Ishikawa (cell line): ENCODE measurements around the gene PRM2.

Source experiments
- CEBPB ChIP-seq: IDR thresholded peaks from 2 replicates; pipeline ENCODE4 v1.6.1; 2012
- EGR1 ChIP-seq: IDR thresholded peaks from 2 replicates; pipeline ENCODE4 v1.6.1; 2012
- EP300 ChIP-seq: IDR thresholded peaks from 2 replicates; pipeline ENCODE4 v1.6.1; 2012; ENCODE audit warnings: borderline replicate concordance
- FOXM1 ChIP-seq: IDR thresholded peaks from 2 replicates; pipeline ENCODE4 v1.6.1; 2012; ENCODE audit warnings: low read depth, borderline replicate concordance
- MAX ChIP-seq: IDR thresholded peaks from 2 replicates; pipeline ENCODE4 v1.6.1; 2012
- NFIC ChIP-seq: IDR thresholded peaks from 2 replicates; pipeline ENCODE4 v1.6.1; 2012
- RAD21 ChIP-seq: IDR thresholded peaks from 2 replicates; pipeline ENCODE4 v1.6.1; 2012; ENCODE audit warnings: low read depth
- REST ChIP-seq: IDR thresholded peaks from 2 replicates; pipeline ENCODE4 v1.6.1; 2012; ENCODE audit warnings: low read depth, mild to moderate bottlenecking
- TAF1 ChIP-seq: IDR thresholded peaks from 2 replicates; pipeline ENCODE4 v1.6.1; 2012; ENCODE audit warnings: low read depth, mild to moderate bottlenecking
- TEAD4 ChIP-seq: IDR thresholded peaks from 2 replicates; pipeline ENCODE4 v1.6.1; 2012
- USF1 ChIP-seq: IDR thresholded peaks from 2 replicates; pipeline ENCODE4 v1.6.1; 2012
- YY1 ChIP-seq: IDR thresholded peaks from 2 replicates; pipeline ENCODE4 v1.6.1; 2012; ENCODE audit warnings: low read depth
- ZBTB7A ChIP-seq: IDR thresholded peaks from 2 replicates; pipeline ENCODE4 v1.6.1; 2012; ENCODE audit warnings: low read depth

- no peak for TF ChIP-seq REST
- TF ChIP-seq ZBTB7A: no peak
- no peak for TF ChIP-seq YY1
- no peak for TF ChIP-seq EP300
- TF ChIP-seq FOXM1: no peak
- TF ChIP-seq RAD21: no peak
- TF ChIP-seq MAX: no peak
- TF ChIP-seq TAF1: no peak
- no peak for TF ChIP-seq NFIC
- TF ChIP-seq CEBPB: no peak
- TF ChIP-seq EGR1: no peak
- no peak for TF ChIP-seq USF1
- no peak for TF ChIP-seq TEAD4
Measured at GRCh38 chr16:11306381-11306780, 30.1 kb upstream of the PRM2 start.
